Breast epithelium (tissue), 3 donors: Measurements from ENCODE around the gene ANO5. TPM values are rescaled to one million over a fixed set of nuclear protein-coding genes. Genes with fewer than 3 reads are reported as not detected.

ENCODE experiments used
- total RNA-seq, 3 donors: library from RNA; depleted of rRNA; stranded (reverse); fragments of >200 nt; gene quantifications; one replicate each; pipeline ENCODE4 v1.1.0, GENCODE V29; 2016

The ANO5 gene
- total RNA-seq, 3 donors from 2014 or later = 3.3 to 4.2 (median 4.2) TPM

Other genes with a start within 250 kb of the ANO5 start
- not detected for gene SLC17A6, start 145.3 kb downstream of the ANO5 start, total RNA-seq